Stimulated activated CD4-positive, alpha-beta T cell treated with anti-CD3 and anti-CD28 coated beads, Interleukin-2, amount 100 ng/mL, for 24 hours (primary cell): ENCODE measurements around the gene PRKCSH.
A peak's percentile ranks its signal among the peaks of the same experiment; 100 is the strongest.
"Not testable (repeated sequence)": the region's sequence is repeated elsewhere in the genome, so short reads cannot be mapped to it uniquely, and the experiment has no call there.

Source experiments
- DNase-seq, 2 donors: peaks; one replicate each; pipeline ENCODE4 v3.0.0-alpha.2; 2020

Gene PRKCSH

GRCh38 chr19:11420429-11421370 is 14.7 kb upstream of the PRKCSH start:
- no peak for DNase-seq

GRCh38 chr19:11421371-11422098 is 13.9 kb upstream of the PRKCSH start:
- peak; percentile 47 to 58 for DNase-seq

GRCh38 chr19:11422163-11423065 is 13.0 kb upstream of the PRKCSH start:
- DNase-seq, result peak; percentile 62 to 79

DNA sequence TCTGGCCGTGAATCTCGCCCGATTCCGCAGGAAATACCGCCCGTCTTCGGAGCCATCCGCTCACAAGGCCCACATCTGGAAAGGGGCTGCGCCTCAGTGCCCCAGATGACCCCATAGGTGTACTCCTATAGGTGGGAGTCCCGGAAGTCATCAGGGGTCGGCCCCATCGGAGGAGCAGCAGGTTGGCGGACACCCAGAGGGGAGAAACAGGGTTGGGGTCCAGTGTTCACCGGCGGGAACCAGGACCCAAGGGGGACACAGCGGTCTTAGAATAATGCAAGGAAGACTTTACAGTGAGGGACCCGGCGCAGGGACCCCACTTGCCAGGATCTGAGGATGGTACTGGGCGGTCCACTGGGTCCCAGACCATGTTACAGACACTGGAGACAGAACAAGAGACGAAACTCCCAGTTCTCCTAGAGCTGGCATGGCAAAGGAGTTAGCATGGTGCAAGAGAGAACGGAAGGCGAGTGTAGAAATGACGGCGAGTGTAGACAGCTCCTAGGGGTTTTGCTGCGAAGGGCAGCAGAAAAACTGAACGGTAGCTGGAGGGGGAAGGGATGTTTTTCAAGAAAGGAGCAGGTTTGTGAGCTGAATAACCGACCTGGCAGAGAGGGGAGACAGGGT is 12.2 kb upstream of the PRKCSH start:
- no peak for DNase-seq

DNA sequence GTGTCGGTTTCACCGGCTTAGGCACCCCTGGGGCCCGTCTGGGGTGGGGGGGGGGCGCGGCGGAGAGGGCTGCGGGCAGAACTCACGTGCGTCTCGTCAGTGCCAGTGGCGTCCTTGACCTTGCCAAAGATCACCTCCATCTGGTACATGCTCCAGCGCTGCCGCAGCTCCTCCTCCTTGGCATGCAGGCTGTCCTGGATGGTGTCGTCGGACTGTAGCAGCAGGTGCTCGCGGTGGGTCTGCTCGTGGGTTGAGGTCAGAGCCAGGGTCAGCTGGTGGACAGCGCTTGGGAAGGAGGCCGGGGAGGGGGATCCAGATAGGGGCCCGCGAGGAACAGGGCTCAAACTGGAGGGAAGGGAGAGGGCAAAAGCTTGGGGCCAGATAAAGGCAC is 11.6 kb upstream of the PRKCSH start:
- DNase-seq, result no peak

GRCh38 chr19:11425719-11426457 is 9.5 kb upstream of the PRKCSH start:
- DNase-seq, result peak in 1 of 2 donors; percentile 27

GRCh38 chr19:11426656-11427055 is 8.8 kb upstream of the PRKCSH start:
- DNase-seq, result no peak

GRCh38 chr19:11433526-11433925 is 1.9 kb upstream of the PRKCSH start:
- not testable (repeated sequence) for DNase-seq

- DNase-seq, result peak in 1 of 2 donors; percentile 19
Observed at GRCh38 chr19:11434703-11435056, 755 bp upstream of the PRKCSH start.

- peak; percentile 27 to 35 for DNase-seq
Observed at GRCh38 chr19:11435833-11436313, 438 bp downstream of the PRKCSH start.

DNA sequence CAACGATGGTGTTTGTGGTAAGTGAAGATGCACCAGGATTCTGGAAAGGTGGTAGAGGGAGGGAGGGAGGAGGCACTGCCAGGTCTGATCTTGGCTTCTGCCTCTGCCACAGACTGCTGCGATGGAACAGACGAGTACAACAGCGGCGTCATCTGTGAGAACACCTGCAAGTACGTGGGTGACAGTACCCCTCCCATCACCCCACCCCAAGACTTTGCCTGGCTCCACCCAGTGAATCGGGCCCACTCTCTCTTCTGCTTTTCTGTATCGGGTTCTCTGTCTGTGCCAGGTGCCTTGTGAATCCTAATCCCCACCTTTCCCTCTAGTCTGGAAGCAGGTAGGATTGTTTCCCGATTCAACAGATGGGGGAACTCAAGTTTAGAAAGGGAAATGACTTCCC is 2.5 kb downstream of the PRKCSH start:
- DNase-seq, result no peak

DNA sequence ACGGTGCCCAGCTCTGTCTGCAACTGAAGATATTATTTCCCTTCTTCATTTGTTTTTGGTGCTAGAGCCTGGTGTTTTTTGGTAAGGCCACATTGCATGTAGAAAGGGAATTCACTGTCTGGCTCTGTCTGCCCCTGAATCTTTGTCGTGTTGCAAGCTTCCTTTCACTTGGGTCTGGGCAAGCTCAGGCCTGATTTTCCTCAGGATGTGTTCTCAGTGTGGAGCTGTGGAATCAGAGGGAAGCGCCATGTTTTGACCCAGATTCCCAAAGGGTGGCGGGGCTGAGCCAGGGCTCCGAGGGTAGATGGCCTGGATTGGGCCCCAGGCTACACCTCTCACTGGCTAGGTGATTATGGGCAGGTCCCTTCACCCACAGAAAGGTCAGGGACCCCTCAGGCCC is 8.6 kb downstream of the PRKCSH start:
- no peak for DNase-seq

DNA sequence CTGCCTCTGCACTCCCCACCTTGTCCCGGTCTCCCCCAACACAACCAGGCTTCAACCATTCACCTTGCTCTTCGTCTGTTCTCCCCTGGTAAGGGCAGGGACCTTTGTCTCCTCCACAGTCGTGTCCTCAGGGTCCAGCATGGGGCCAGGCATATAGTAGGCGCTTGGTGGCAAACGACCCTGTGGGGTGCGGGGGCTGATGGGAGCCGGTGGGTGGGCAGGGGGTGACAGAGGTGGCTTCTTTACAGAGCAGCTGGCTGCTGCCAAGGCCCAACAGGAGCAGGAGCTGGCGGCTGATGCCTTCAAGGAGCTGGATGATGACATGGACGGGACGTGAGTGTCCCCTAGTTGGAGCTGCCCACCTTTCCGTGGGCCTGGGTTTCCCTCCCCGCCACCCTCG is 9.7 kb downstream of the PRKCSH start:
- DNase-seq, result no peak

DNA sequence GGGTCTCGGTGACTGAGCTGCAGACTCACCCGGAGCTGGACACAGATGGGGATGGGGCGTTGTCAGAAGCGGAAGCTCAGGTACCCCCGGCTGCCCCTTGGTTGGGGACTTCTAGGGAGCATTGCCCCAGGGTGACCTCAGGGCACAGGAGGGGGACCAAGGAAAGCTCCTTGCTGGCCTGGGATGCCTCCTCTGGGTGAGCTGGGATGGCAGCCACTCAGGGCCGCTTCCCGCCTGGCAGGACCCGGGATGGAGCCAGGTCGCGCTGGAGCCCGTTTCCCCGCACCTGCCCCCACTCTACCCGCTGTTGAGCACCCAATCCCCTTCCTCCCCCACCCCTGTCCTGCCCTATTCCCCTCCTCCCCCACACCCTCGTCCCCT is 10.8 kb downstream of the PRKCSH start:
- no peak for DNase-seq

GRCh38 chr19:11446652-11447301 is 11.3 kb downstream of the PRKCSH start:
- DNase-seq, result peak; percentile 48 to 56

GRCh38 chr19:11447347-11448262 is 12.2 kb downstream of the PRKCSH start:
- no peak for DNase-seq

DNA sequence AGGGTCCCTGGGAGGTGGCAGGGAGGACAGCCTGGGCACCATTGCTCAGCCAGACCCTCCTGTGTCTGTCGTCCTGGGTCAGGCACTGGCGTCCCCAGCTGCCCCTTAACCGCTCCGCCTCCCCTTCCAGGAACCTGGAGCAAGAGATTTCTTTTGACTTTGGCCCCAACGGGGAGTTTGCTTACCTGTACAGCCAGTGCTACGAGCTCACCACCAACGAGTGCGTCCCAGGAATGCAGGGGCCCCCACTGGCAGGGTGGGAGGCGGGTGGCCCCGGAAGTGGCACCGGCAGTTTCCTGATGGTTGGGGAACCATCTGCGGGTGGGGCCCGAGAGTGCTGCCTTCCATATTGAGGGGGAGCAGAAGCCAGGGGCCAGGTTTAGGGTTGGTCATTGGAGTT is 13.0 kb downstream of the PRKCSH start:
- DNase-seq, result no peak

- DNase-seq, result no peak
Observed at GRCh38 chr19:11448923-11449554, 13.6 kb downstream of the PRKCSH start.

GRCh38 chr19:11450570-11451326 is 15.3 kb downstream of the PRKCSH start:
- DNase-seq, result no peak
